ENCODE results near the gene TSNAX.
"Not testable (repeated sequence)": the region's sequence is repeated elsewhere in the genome, so short reads cannot be mapped to it uniquely, and the experiment has no call there.

The TSNAX gene, protein sequence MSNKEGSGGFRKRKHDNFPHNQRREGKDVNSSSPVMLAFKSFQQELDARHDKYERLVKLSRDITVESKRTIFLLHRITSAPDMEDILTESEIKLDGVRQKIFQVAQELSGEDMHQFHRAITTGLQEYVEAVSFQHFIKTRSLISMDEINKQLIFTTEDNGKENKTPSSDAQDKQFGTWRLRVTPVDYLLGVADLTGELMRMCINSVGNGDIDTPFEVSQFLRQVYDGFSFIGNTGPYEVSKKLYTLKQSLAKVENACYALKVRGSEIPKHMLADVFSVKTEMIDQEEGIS

DNA sequence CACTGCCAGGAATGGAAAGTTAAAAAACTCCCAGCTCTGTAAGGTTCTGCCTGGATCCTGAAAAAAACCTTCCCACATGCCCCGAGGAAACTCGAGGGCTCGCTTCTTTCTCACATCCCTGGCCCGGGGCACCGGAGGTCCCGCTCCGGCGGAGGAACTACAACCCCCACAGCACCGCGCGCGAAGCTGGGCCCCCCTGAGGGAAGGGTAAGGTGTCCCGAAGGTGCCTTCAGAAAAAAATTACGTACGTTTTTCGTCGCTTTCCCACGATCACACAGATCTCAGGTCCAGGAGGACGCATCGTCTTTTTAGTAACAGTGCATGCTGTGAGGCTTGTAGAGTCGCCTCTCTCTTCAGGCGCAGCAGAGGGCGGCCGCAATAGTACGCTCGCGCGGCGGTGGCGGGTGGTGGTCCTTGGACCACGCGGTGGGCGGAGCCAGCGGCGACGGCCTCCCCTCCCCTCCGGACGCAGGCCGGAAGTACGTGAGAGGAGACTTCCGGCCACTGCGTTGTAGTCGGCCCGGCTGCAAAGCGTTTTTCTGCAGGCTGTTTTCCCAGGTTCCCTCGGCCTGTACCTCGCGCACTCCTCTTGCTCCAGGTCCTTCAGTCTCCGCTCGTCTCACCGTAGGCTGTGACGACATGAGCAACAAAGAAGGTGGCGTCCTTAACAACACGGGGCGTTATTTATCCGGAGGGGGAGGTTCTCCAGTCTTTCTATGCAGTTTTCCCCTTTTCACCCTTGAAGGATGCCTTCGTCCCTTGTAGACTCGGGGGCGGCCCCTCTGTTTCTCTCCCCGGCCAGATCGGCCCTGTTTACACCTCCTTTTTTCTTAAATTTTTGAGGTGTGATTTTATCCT lies at the start of gene TSNAX:
Gene TSNAX, plus strand, starts transcription at position 498 of the 858 bp plus-strand sequence. Its CDS starts 142 bp downstream, at position 640.
- Mint-ChIP-seq H3K4me3 (peak within 1 kb of the TSS; percentile 98), H3K36me3 (peaks cover 8% of the 10 kb centered on the region), H3K27me3 (no peaks in the 10 kb centered on the region), H3K9me3 (no peaks in the 10 kb centered on the region), H3K4me1 (peaks cover 41% of the 10 kb centered on the region), H3K27ac (peak within 1 kb of the TSS; percentile 100)

DNA sequence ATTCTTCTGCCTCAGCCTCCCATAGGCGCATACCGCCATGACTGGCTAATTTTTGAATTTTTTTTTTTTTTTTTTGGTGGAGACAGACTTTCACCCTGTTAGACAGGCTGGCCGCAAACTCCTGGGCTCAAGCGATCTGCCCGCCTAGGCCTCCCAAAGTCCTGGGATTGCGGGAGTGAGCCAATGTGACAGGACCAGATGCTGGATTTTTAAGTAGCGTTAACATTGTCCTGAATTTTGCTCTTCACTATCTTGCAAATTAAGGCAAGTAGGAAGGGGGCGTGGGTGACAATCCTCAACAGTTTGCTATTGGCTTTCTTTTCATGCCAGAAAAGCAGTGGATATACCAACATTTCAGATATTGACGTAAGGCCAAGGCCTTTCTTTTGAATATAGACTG lies 49.7 kb upstream of the TSNAX start:
- no peak overlapping the region for H3K27ac Mint-ChIP-seq
- H3K36me3 Mint-ChIP-seq = no peaks in the 10 kb centered on the region
- no peak overlapping the region for H3K4me3 Mint-ChIP-seq
- H3K9me3 Mint-ChIP-seq = peaks cover 5% of the 10 kb centered on the region
- no peaks in the 10 kb centered on the region for H3K4me1 Mint-ChIP-seq
- H3K27me3 Mint-ChIP-seq = peaks cover 14% of the 10 kb centered on the region

DNA sequence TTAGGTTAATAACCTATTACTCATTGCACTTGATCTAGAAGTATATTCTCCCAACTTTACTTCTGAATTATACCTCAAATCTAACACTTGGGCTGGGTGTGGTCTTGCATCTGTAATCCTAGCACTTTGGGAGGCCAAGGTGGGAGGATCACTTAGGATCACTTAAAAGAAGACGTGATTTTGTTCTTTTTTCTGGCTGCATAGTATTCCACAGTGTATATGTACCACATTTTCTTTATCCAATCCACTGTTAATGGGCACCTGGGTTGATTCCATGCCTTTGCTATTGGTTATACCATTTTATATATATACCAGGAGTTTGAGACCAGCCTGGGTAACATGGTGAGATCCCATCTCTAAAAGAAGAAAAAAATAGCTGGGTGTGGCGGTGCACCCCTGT lies 48.5 kb upstream of the TSNAX start:
- Mint-ChIP-seq H3K4me1 (no peaks in the 10 kb centered on the region), H3K9me3 (peaks cover 5% of the 10 kb centered on the region), H3K27ac (no peak overlapping the region), H3K36me3 (no peaks in the 10 kb centered on the region), H3K4me3 (no peak overlapping the region), H3K27me3 (peaks cover 14% of the 10 kb centered on the region)

DNA sequence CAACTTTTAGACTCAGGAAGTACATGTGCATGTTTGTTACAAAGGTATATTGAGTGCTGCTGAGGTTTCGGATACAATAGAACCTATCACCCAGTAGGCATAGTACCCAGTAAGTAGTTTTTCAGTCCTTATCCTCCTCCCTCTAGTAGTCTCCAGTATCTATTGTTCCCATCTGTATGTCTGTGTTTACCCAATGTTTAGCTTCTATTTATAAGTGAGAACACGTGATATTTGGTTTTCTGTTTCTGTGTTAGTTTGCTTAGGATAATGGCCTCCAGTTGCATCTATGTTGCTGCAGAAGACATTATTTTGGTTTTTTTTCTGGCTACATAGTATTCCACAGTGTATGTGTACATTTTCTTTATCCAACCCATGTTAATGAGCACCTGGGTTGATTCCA lies 47.2 kb upstream of the TSNAX start:
- H3K27ac Mint-ChIP-seq = no peak overlapping the region
- no peaks in the 10 kb centered on the region for H3K4me1 Mint-ChIP-seq
- H3K36me3 Mint-ChIP-seq = no peaks in the 10 kb centered on the region
- no peak overlapping the region for H3K4me3 Mint-ChIP-seq
- H3K27me3 Mint-ChIP-seq = peaks cover 14% of the 10 kb centered on the region
- peaks cover 5% of the 10 kb centered on the region for H3K9me3 Mint-ChIP-seq

DNA sequence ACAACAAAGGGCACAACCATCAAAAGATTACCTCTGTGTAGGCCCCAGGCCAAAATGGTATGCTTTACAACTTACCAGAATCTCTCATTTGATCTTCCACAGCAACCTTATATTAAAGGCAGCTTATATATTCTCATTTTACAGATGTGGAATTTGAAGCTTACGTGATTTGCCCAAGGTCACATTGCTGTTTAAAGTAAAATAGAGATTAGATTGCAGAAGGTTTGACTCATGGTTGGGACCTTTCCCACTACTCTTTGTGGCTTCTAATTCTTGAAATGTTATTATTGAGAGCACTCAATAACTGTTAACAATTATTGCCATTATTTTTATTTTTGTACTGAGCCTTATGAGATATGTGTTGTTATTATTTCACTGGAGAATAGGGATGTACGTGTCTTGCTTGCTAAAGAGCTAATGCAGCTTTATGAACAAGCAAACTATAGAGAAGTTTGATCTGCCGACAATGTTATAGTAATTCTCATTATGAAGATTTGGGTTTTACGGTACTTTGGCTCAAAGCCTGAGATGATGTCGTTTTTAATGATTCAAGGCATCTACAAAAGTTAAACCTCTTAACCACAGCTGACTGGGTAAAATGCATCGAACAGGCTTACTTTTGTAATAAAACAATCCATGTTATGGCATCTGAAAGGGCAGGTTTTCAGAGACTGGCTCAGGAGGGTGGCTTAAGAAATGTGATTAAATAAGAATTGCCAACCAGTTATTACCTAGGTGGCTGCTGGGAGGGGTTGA lies 43.3 kb upstream of the TSNAX start:
- H3K9me3 Mint-ChIP-seq = no peaks in the 10 kb centered on the region
- H3K4me3 Mint-ChIP-seq = no peak overlapping the region
- no peaks in the 10 kb centered on the region for H3K4me1 Mint-ChIP-seq
- H3K27me3 Mint-ChIP-seq = peaks cover 10% of the 10 kb centered on the region
- peaks cover under 1% of the 10 kb centered on the region for H3K36me3 Mint-ChIP-seq
- H3K27ac Mint-ChIP-seq = no peak overlapping the region

DNA sequence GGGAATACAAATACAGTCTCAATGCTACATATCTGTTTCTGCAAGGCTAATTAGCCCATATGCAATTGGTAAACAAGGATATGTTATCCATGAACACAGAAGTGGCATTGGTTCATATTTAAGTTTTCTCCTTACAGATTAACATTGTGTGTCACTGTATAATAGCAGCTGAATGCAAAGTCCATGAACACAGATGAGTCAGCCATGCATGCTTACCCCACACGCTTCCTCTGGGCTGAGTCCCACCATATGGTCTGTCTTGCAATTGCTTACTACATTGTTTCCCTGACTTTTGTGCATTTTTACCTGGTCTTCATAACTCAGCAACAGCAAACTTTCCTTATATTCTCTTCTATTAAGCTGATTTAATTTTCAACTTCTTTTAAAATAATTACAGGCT lies 41.5 kb upstream of the TSNAX start:
- Mint-ChIP-seq H3K4me1 (no peaks in the 10 kb centered on the region), H3K36me3 (peaks cover 2% of the 10 kb centered on the region), H3K27ac (no peak overlapping the region), H3K9me3 (no peaks in the 10 kb centered on the region), H3K27me3 (peaks cover 5% of the 10 kb centered on the region), H3K4me3 (no peak overlapping the region)

DNA sequence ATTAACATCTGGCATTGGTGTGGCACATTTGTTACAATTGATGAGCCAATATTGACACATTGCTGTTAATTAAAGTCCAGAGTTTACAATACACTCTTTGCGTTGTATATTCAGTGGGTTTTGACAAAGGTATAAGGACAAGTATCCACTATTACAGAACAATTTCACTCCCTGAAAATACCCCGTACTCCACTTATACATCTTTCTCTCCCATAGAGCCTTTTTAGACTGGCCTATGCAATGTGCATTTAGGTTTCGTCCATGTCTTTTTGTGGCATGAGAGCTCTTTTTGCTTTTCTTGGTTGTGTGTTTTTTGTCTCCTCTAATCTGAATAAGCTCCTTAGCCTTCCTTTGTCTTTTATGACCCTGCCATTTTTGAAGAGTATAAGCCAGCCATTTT lies 40.6 kb upstream of the TSNAX start:
- Mint-ChIP-seq H3K27ac (no peak overlapping the region), H3K9me3 (no peaks in the 10 kb centered on the region), H3K36me3 (peaks cover 2% of the 10 kb centered on the region), H3K27me3 (peaks cover 3% of the 10 kb centered on the region), H3K4me1 (no peaks in the 10 kb centered on the region), H3K4me3 (no peak overlapping the region)

DNA sequence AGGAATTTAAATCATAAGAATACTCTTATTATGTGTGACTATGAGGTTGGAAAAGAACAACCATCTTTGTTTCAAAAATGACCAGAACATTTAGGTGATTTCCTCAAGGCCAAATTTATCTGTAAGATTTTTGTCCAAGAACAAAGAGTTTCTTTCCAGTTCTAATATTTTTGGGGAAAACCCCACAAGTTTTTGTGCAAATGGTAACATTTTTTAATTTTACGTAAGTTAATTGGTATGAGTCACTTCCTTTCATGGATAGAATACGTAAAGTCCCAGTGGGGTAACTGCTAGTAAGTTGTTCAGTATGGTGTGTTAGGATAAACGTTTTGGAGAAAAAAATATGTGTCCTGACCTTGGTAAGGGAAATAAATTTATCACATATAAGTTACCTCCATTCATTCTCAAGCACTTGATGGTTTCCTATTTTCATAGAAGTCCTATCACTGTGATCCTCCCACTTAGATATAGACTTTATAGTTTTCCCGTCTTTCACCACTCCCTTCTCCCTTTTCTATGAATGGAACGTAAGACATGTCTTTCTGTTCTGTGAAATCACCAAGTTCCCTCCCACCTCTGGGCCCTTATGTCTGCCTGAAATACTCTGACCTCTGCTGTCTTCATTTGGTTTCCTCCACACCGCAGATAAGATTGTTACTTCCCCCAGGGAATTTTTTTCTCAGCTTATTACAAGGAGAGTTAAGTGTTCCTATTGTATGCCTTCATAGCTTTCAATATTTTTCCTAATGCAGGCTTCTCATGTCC lies 34.9 kb upstream of the TSNAX start:
- H3K27ac Mint-ChIP-seq = peak overlapping the region; percentile 47
- H3K4me3 Mint-ChIP-seq = peak overlapping the region; percentile 67
- H3K36me3 Mint-ChIP-seq = peaks cover 4% of the 10 kb centered on the region
- H3K4me1 Mint-ChIP-seq = peaks cover 5% of the 10 kb centered on the region
- H3K9me3 Mint-ChIP-seq = peaks cover 9% of the 10 kb centered on the region
- H3K27me3 Mint-ChIP-seq = peaks cover 3% of the 10 kb centered on the region

DNA sequence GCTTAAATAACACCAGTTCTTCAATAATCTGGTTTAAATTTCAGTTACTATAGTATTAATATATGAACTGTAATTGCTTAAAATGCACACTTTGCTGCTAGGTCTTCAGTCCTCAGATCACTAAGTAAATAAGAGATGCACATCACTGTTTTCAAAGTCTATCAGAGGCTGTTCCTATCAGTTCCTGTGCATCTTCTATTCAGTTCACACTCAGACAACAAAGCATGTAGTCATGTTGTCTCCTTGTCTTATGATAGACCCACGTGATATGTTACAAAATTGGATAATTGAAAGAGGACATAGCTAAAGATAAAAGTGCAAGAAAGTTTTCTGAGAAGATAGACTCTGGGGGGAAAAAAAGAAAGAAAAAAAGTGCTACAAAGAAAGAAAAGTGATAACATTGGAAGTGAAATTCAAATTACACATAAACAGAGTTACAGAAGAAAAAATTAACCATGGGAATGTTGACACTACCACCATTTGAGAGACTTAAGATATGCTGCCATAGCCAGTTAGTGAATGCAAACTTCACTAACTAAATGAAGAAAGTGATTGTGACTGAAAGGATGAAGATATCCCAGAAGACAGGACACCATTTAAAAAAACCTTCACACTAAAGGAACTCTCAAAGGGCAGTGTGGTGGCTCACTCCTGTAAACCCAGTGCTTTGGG lies 33.9 kb upstream of the TSNAX start:
- no peak overlapping the region for H3K4me3 Mint-ChIP-seq
- H3K36me3 Mint-ChIP-seq = peaks cover 4% of the 10 kb centered on the region
- H3K27me3 Mint-ChIP-seq = peaks cover 3% of the 10 kb centered on the region
- peaks cover 5% of the 10 kb centered on the region for H3K4me1 Mint-ChIP-seq
- H3K9me3 Mint-ChIP-seq = peaks cover 9% of the 10 kb centered on the region
- no peak overlapping the region for H3K27ac Mint-ChIP-seq

DNA sequence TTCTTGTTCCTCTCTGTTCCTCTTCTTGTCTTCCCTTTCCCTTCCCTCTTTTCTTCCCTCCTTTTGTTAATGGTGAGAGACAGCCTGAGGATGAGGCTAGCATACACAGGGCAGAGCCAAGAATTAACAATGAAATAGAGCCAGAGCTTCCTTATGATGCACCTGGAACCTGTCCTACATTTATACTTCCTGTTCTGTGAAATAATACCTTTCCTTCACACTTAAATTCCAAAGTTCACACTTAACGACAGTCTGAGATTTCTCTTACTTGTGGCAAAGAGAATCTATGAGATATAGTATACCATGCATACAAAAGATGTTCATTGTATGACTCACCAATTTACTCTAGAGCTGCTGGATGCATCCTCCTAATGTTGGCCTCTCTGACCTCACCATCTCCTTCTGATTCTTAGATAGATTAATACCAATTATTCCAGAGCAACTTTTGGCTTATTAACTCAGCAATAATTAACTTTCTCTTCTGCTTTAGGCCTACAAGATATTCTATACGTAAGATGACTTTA lies 30.8 kb upstream of the TSNAX start:
- H3K27me3 Mint-ChIP-seq = peaks cover 3% of the 10 kb centered on the region
- peaks cover 2% of the 10 kb centered on the region for H3K36me3 Mint-ChIP-seq
- peaks cover 5% of the 10 kb centered on the region for H3K4me1 Mint-ChIP-seq
- peaks cover 9% of the 10 kb centered on the region for H3K9me3 Mint-ChIP-seq
- no peak overlapping the region for H3K27ac Mint-ChIP-seq
- H3K4me3 Mint-ChIP-seq = no peak overlapping the region

DNA sequence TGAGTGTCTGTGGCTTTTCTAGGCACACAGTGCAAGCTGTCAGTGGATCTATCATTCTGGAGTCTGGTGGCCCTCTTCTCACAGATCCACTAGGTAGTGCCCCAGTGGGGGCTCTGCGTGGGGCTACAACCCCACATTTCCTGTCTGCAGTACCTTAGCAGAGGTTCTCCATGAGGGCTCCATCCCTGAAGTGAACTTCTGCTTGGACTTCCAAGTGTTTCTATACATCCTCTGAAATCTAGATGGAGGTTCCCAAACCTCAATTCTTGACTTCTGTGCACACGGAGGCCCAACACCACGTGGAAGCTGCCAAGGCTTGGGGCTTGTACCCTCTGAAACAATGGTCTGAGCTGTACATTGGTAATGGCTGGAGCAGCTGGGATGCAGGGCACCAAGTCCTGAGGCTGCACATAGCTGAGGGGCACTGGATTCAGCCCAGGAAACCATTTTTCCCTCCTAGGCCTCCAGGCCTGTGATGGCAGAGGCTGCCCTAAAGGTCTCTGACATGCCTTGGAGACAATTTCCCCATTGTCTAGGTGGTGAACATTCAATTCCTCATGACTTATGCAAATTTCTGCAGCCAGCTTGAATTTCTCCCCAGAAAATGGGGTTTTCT lies 29.2 kb upstream of the TSNAX start:
- Mint-ChIP-seq H3K36me3 (peaks cover 2% of the 10 kb centered on the region), H3K4me1 (no peaks in the 10 kb centered on the region), H3K9me3 (peaks cover 9% of the 10 kb centered on the region), H3K27ac (no peak overlapping the region), H3K4me3 (no peak overlapping the region), H3K27me3 (no peaks in the 10 kb centered on the region)

DNA sequence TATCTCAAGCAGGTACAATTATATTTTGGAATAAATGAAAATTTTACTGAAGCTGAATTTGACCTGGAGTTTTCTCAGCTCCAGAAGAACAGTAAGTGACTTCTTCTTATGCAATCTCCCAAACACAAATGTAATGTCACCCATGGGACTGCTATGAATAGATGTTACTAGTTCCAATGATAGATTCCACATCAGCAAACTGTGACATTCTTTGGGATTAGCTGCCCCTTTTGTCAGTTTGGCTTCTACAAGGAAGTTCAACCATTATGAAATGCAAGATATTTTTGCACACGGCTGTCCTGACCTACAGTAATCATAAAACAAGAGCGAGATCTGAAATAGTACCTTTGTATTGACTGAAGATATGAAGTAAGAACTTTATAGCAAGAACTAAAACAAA lies 27.8 kb upstream of the TSNAX start:
- no peak overlapping the region for H3K27ac Mint-ChIP-seq
- peaks cover 6% of the 10 kb centered on the region for H3K27me3 Mint-ChIP-seq
- H3K36me3 Mint-ChIP-seq = peaks cover 4% of the 10 kb centered on the region
- H3K4me1 Mint-ChIP-seq = no peaks in the 10 kb centered on the region
- no peak overlapping the region for H3K4me3 Mint-ChIP-seq
- H3K9me3 Mint-ChIP-seq = peaks cover 9% of the 10 kb centered on the region

DNA sequence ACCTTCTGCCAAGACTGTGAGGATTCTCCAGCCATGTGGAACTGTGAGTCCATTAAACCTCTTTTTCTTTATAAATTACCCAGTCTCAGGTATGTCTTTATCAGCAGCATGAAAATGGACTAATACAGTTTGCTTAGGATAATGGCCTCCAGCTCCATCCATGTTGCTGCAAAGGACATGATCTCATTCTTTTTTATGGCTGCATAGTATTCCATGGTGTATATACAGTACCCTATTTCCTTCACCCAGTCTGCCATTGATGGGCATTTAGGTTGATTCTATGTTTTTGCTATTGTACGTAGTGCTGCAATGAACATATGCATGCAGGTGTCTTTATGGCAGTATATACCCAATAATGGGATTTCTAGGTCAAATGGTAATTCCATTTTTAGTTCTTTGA lies 25.3 kb upstream of the TSNAX start:
- not testable (repeated sequence) for H3K27me3 Mint-ChIP-seq, H3K9me3 Mint-ChIP-seq, H3K27ac Mint-ChIP-seq, H3K36me3 Mint-ChIP-seq, H3K4me1 Mint-ChIP-seq, H3K4me3 Mint-ChIP-seq

Data from activated naive CD4-positive, alpha-beta T cell treated with anti-CD3 and anti-CD28 coated beads, Interleukin-2, amount 50 U/mL, for 24 hours (primary cell).